HG02763 (cell line): ENCODE measurements around the gene CCDC28A.

ENCODE experiments used
- ATAC-seq: cut with Tn5 transposase; IDR thresholded peaks from one replicate; pipeline ENCODE4 v1.9.1; 2021; ENCODE audit warnings: mild to moderate bottlenecking, moderate library complexity; ENCODE audit not compliant: unreplicated experiment

CCDC28A gene

DNA sequence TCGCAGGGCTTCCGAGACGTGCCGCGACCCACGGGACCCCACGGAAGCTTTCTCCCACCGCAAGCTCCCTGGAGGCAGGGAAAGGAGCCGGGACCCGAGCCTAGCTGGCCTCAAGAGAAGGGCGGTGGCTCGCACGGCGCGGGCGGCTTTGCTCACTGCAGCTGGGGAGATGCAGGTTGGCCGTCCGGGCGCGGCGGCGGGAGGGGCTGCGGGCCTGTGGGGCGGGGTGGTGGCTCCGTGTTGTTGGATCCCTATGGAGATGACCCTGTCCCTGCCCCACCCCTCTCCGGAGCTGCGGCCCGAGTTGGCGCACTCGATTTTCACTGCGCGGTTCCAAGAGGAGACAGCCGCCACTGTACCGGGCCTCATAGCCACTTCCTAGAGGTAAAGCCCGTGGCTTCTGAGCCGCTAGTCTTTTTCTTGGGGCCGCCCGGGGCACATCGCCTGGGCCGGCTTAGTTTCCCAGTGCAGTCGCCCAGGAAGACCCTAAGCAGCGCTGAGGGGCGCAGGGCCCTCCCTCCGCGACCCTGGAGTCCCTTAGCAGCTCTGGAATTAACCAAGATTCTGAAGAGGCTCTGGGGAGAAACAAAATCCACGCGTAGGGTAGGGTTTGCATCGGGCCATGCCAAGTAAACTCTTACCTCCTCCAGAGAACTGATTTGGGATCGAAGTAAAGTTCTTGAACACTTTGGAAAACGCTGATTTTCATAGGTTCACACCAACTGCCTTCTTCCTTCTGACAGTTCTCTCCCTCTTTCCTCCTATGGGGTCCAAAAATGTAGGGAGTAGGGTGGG is 22.4 kb downstream of the CCDC28A start, which contains the start of gene ECT2L:
Gene ECT2L, plus strand, starts transcription at position 279 of the 795 bp plus-strand sequence. CDS start 17,188 bp downstream, outside the sequence.
- ATAC-seq, result no peak

DNA sequence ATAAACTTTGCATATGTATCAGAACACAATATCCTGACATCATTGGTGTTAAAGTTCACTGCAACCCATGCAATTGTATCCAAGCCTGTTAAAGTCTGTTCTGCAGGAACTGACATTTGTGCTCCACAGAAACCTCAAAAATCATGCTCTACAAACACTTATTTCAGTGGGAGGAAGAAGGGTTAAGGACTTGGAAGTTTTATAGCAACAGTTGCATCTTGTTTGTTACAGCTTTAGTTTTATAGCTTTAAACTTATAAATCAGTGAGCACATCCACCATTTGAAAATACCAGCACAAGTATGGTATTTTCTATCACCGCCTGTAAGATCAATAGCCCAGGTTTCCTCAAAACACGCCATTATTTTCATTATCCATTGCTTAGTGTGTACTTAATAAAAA is 23.2 kb downstream of the CCDC28A start:
- ATAC-seq, result no peak

DNA sequence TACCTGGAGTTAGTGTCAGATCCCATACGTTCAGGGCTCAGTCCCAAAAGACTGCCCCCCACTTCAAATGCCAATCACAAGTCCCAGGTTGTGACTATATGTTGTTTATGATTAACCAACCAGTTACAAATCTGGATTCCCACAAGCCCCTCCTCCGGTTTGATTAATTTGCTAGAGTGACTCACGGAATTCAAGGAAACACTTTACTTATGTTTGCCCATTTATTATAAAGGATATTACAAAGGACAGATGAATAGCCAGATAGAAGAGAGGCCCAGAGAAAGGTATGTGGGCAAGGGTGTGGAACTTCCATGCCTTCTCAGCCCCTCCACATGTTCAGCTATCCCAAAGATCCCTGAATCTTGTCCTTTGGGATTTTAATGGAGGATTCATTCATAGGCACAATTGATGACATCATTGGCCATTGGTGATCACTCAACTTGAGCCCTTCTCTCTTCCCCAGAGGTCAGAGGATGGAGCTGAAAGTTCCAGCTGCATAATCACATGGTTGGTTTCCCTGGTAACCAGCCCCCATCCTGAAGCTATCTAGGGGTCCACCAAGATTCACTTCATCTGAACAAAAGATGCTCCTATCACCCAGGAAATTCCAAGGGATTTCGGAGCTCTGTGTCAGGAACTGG is 24.4 kb downstream of the CCDC28A start:
- ATAC-seq, result no peak

DNA sequence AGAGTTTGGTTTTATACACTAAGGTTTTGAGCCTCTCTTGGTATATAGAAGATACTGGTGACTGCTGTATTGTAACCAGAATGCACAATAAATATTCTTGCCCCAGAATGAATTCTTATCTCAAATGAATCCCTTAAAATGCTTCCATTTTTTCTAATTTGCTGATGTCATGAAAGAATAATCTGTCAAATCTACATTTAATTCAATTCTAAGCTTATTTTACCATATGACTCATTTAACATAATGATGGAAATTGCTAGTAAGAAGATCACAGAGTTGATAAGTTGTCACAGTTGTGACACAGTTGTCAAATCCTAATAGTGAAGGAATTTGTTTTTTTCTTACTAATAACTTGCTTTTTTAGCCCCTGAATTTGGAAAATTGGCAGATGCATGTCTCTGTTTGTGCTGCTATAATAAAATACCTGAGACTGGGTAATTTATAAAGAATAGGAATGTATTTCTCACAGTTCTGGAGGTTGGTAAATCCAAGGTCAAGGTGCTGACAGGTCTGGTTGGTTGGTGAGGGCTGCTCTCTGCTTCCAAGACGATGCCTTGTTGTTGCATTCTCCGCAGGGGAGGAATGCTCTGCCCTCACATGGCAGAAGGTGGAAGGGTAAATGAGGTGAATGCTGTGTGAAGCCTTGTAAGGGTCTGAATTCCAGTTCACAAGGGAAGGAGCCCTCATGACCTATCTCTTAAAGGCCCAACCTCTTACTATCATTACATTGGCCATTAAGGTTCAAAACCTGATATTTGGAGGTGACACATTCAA is 27.0 kb downstream of the CCDC28A start:
- no peak for ATAC-seq

DNA sequence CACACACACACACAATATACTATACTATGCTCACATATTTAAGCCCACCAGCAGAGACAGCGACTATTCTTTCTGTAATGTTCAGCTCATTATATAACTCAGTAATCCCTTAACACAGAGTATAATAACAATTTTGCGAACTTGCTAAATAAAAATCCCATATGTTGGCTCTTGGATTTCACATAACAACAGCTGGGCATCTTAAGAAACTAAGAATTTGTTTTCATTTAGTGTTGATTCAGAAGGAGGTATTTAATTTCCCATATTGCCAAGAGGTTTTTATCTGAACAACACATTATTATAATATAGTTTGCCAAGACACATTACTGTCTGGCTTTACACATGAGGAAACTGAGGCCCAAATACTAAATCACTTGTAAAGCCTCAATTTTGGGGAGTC is 29.8 kb downstream of the CCDC28A start:
- ATAC-seq, result no peak

DNA sequence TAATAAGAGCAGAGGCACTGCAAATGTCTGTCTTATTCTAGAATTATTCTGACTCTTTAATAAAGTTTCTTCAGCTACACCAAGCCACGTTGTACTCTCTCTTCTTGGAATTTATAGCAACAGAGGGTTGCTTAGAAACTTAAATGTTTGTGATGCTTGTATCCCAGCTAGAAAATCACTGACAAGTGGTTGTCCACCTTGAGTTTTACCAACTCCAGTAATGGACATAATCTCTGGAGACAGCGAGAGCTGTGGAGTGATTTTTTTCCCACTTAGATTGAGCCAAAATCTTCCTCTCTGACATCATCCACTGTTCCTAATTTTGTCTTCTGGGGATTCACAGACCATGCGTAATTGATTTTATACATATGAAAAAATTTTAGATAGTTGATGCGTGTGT is 30.3 kb downstream of the CCDC28A start:
- no peak for ATAC-seq

DNA sequence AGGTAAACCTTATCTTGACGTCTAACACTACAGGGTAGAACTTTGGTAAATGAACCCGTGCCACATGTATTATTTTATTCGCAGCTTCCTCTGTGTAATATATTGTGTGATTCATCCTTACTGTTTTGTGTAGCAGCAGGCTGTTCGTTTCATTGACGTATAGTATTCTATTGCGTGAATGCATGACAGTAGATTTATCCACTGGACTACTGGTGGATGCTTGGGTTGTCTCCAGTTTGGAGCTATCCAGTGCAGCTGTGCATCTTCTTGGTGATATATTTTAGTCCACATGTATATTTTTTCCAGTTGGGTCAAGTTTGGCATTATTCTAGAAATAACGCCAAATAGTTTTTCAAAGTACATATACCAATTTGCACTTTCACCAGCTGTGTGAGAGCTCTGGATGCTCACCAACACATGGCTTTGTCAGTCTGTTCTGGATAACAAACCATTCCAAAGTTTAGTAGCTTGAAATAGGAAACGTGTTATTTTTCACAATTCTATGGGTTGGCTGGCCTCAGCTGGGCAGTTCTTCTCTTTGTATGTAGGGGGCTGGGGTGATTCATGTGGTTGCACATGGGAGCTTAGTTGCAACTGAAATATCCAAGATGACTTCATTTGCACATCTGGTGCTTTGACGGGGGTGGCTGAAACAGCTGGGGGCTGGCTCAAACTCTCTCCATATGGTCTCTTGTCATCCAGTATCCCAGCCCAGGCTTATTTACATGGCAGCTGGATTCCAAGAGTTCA is 31.6 kb downstream of the CCDC28A start:
- ATAC-seq, result no peak

DNA sequence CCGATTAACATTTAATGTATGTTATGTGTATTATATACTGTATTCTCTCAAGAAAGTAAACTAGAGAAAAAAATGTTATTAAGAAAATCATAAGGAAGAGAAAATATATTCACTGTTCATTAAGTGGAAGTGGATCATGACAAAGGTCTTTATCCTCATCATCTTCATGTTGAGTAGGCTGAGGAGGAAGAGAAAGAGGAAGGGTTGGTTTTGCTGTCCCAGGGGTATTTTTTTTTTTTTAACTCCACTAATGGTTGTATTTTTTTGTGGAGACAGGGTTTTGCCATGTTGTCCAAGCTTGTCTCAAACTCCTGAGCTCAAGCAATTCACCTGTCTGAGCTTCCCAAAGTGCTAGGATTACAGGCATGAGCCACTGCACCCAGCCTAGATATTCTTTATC is 33.3 kb downstream of the CCDC28A start:
- ATAC-seq, result no peak

DNA sequence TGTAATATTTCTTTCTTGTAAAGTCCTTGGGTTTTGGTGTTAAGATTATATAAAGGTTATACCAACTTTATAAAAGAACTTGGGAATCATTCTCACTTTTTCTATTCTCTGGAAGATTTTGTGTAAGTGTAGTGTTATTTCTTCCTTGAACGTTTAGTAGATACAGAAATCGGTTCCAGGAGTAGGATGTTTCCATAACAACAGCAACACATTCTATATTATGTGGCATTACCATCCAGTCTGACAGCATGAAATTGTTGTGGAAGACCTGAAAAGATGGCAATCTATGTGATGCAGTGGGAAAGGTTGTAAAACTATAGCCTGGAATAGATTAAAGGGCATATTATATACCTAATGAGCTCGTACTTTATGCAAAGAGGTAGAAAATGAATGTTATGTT is 36.1 kb downstream of the CCDC28A start:
- ATAC-seq, result no peak

DNA sequence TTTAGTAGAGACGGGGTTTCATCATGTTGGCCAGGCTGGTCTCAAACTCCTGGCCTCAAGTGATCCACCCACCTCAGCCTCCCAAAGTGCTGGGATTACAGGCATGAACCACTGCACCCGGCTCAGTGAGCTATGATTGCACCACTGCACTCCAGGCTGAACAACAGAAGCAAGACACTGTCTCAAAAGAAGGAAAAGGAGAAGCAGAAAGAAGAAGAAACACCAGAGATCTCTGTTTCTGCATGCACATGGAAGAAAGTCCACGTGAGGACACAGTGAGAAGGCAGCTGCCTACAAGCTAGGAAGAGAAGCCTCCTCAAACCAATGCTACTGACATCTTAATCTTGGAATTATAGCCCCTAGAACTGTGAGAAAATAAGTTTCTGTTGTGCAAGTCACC is 38.3 kb downstream of the CCDC28A start:
- no peak for ATAC-seq

DNA sequence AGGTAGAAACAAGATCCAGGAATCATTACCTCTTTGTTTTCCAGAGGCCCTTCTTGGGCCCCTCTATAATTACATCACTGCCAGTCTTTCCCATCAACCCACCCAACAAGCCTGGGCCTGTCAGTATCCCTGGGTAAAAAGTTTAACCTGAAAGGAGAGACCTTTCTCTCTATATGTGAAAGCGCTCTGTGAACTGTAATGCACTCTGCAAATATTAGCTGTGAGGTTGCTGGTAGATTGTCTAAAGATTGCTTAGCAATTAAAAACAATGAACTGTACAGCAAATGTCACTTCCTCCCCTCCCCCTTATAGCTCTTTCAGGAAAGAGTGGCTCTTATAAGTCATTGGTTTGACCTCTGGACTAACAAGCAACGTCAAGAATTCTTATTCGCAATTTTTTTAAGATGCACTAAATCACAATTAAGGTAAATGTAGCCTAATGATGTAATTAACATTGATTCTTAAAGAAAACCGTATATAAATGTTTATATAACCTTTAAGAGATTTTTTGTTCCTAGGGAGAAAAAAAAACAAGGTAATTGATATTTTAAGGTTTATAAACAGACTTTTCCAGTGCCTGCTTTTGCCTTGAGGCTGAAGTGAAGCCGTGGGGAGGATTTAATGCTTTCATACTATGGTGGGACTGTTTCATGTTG is 40.7 kb downstream of the CCDC28A start:
- no peak for ATAC-seq

DNA sequence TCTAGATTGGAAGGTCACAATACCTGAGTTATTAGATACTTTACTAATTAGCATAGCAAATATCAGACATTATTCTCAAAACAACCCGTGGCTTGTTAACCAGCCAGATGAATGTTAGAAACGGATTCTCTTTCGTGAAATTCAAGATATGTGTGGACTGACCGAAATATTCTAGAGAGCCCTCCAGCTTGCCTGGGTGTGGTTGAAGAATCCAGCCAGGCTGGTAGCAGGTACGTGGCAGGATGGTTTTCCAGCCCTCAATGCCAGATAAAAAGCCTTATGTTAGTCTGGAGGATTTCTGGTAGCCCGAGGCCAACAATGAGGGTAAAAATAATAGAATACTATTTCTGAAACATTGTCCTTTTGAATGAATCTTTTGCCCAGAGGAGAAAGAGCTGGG is 41.7 kb downstream of the CCDC28A start:
- no peak for ATAC-seq

DNA sequence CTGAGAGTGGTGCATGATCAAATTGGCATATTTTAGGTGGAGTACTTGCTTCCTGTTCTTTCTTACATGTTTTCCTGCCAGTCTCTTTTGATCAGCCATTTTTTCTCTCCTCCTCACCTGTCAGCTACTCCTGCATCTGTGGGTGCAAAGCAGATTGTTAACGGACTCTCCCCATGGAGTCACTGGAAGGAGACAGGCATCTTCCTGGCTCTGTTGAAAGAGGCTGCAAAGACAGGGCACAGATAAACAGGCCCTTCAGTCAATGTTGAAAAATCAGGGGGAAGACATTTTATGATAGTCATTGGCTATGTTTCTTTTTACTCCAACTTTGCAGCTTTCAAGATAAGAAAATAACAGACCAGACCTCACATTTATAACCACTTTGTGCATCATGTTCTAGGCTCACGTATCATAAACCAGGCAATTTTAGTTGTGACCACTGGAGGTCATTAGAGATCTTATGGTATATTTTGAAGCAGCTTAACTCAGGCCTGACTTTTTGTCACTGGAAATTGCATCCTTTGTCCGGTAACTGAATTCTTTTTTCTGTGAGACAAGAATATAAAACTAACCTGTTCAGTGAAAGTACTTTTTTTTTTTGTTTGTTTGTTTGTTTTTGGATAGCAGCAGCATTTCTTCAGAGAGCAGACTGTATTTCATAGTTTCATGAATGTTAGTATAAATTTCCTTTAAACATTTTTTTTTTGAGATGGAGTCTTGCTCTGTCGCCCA is 42.4 kb downstream of the CCDC28A start:
- ATAC-seq, result peak; percentile 54

DNA sequence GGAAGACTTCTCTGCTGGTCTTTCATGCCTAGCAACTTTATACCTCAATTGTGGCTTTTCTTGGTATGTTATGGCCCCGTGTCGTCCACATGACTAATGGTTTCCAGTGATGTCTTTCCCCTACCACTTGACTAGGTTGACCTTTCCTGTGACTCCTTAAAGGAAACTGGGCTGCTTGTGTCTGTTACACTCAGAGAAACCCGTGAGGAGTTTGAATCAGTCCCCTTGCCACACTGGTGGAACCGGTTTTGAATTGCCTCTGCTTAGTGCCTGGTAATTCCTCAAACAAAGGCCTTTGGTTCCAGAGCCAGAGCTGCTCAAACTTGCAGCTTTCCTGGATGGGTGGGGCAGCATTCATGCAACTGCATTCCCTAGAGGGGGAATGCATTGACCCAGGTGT is 44.2 kb downstream of the CCDC28A start:
- ATAC-seq, result no peak

DNA sequence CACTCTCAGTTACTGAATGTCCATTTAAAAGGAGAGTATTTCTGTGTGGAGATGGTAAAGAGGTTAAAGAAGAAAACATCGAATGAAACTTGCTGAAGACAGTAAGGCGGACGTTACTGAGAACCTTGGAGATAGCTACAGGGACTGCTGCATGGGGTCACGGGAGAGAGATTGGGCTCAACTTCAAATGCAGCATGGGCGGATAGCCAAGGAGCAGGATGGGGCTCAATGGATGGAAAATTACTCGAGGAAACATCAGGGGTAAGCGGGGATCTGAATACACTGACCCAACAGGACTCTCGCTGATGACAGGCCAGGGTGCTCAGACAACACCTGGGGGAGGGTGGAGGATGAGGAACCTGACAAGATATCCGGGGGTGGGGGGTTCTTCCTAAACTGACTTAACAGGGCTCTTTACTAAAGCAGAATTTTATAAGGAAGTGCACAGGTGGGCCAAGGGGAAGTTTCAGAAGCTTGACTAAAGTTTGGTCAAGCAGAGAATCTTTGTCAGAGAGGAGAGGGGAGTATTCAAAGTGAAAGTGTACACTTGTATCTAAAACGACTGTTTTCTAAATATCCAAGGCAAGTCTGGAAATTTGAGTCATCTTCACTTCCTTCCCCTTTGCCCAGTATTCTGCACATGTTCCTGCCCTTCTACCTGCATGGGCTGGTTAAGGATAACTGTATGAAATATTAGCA is 45.1 kb downstream of the CCDC28A start:
- ATAC-seq, result peak; percentile 61

DNA sequence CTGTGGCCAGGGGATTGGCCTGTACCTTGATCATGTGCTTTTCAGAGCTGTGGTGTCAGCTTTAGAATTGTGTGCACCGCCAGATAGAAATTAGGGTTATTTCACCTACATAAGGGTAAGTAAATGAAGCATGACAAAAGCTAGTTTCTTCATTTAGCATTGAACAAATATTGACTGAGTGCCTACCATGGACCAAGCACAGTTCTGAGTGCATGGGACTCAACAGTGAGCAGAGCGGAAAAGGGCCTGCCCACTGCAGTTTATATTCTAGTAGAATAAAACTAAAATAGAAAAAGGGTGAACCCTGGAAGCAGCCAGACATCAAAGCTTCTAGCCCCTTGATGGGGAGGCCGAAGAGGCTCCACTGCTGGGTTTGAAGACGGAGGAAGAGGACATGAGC is 48.0 kb downstream of the CCDC28A start:
- ATAC-seq, result no peak

DNA sequence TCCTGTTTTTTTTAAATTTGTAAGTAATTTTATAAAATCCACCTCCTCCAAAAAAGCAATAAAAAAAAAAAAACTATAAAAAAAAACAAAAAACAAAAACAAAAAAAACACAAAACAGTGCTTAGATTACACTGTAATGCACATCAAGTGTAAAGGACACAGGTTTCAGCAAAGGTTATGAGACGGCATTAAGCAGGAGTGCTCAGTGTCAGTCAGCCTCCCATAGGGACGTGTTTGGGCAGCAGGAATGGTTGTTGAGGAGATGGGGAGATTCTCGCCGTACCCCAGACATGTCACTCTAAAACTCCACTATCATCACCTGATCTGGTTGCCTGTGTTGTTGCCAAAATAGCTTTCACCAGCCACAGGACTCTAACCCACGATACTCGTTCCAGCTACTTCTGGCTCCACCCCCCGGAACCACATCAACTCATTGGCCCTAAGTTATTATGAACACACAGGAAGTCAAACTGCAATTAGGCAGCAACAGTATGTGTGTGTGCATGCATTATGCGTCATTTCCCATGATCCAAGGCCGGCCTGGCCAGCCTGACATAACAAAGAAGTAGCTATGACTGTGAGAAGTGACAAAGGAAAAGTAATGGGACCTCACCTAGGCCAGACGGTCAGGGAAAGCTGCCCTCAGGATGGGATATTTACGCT is 51.0 kb downstream of the CCDC28A start:
- ATAC-seq, result no peak

DNA sequence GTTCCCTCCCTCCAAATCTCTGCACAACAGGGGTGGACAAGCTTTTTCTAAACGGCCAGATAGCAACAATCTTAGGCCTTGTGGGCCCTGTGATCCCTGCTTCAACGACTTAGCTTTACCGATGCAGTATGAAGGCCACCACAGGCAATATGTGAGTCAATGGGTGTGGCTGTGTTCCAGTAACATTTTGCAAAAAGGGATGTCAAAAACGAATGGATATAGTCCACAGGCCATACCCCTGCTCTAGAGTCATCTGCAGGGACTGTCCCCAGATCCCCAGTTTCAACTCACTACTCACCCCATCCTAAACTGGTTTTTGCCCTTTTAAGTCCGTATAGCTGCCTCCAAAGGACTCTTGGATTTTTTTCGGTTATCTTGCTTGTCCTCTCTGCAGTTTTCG is 56.7 kb downstream of the CCDC28A start:
- no peak for ATAC-seq

DNA sequence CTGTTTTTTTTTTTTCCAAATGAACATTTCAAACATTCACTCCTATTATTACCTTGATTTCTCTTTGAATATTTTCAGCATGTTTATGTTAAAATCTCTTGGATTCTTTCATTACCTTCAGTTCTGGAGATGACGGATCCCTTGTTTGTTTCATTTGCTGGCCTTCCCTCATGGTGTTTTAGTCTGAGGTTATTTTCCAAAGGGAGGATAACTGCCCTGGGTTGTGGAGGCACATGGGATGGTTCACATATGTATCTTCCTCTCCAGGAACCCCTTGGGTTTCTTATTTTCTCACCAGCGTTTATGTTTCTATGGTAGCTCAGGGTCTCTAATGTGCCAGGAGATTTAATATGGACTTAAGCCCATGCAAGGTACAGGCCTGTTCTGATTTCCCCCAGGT is 58.6 kb downstream of the CCDC28A start:
- no peak for ATAC-seq
